ENCODE data around the gene HBP1.
A peak's percentile ranks its signal among the peaks of the same experiment; 100 is the strongest.
"Not testable (repeated sequence)": the region's sequence is repeated elsewhere in the genome, so short reads cannot be mapped to it uniquely, and the experiment has no call there.

Gene HBP1, protein sequence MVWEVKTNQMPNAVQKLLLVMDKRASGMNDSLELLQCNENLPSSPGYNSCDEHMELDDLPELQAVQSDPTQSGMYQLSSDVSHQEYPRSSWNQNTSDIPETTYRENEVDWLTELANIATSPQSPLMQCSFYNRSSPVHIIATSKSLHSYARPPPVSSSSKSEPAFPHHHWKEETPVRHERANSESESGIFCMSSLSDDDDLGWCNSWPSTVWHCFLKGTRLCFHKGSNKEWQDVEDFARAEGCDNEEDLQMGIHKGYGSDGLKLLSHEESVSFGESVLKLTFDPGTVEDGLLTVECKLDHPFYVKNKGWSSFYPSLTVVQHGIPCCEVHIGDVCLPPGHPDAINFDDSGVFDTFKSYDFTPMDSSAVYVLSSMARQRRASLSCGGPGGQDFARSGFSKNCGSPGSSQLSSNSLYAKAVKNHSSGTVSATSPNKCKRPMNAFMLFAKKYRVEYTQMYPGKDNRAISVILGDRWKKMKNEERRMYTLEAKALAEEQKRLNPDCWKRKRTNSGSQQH

DNA sequence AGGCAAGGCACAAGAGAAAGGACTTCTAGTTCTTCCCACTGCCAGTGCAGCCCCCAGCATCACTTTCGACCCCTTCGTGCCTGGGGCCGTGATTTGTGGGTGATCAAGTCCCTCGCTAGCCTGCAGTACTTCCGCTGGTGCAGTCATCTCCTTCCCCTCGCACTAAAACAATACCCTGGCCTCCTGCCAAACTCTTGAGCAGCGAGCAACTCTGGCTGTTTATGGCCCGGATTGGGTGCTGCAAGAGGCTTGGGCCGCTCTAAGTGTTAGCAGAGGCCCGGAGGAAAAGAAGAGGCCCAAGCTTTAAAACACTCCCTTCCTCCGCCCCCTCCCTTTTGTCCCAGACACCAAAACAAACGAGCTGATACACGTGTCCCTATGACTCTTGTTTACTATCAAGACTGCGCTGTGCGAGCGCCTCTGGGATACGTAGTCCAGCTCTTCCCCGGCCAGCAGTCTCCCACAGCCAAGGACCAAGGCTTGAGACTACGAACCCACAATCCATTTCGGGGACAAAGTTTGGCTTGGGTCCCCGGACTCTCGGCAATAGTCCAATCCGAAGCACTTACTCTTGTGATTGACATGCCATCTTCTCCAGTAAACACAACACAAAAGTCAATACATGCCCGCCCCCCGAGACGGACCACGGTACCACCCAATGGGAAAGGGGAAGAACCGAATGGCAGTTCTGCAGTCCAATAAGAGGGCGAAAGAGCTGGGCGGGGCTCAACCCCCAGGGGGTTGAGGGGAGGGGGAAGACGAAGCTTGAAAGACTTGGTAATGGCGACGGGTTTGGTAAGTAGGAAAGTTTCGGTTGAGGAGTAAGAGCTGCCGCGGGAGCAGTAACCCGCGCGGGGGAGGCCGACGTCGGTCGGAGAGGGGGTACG lies at the start of gene HBP1:
HBP1 (plus strand) TSS at position 771 of the 887 bp plus-strand sequence. CDS start 10,891 bp downstream, outside the sequence.
- peak; percentile 81 for DNase-seq

GRCh38 chr7:107119376-107120105 lies 49.3 kb upstream of the HBP1 start:
- DNase-seq: no peak

- DNase-seq: no peak
Observed at GRCh38 chr7:107122486-107122911, 46.3 kb upstream of the HBP1 start.

DNA sequence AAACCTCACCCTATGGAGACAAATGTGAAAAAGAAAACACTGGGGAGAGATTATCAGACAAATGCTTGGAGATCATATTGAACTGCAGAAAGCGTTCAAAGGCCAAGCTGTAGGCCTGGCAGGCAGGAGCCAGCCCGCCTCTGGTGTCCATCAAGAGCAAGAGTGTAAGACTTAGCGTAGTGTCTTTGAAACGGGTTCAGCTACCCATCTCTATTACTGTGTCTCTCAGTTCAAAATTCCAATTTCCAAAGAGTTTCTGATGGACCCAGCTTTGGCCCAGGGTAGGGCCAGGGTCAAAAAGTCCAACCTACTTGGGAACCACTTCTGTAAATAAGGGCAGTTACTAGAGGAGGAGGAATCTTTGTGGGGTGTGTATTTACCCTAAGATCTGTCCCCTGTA lies 45.4 kb upstream of the HBP1 start:
- DNase-seq: no peak

DNA sequence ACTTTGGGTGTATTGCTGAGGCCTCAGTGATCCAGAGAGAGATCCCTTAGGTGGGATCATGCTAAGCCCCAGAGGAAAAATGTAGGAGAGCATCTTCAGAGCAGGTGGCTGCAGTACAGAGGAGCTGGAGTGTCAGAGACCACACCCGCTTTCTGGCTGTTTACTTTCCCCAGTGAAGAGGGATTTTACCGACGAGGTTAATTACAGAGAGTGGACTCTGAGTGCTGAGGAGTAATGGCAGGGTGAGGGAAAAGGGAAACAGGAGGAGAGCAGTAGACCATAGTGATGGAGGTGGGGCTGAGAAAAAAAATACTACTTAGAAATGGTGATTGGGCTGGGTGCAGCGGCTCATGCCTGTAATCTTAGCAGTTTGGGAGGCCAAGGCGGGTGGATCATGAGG lies 43.3 kb upstream of the HBP1 start:
- no peak for DNase-seq

DNA sequence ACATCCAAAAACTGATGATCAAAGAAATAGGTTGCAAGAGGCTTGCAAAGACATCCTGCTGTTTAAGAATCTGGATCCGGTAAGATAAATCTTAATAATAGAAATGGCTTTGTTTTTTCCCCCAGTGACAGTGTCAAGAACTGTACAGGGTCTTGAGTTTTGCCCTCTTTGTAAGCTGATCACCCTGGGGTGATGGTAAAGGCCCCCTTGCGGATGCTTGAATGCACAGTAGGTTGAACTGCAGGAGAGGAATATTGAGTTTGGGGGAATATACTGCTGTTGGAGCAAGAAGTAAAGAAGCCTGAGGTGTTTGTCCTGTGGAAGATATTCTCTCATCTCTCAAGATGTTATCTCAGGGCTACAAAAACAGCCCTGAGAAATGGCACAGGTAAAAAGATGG lies 40.6 kb upstream of the HBP1 start:
- DNase-seq: no peak

- DNase-seq: no peak
Observed at GRCh38 chr7:107128748-107129147, 40.1 kb upstream of the HBP1 start.

- no peak for DNase-seq
Observed at GRCh38 chr7:107130487-107131220, 38.1 kb upstream of the HBP1 start.

DNA sequence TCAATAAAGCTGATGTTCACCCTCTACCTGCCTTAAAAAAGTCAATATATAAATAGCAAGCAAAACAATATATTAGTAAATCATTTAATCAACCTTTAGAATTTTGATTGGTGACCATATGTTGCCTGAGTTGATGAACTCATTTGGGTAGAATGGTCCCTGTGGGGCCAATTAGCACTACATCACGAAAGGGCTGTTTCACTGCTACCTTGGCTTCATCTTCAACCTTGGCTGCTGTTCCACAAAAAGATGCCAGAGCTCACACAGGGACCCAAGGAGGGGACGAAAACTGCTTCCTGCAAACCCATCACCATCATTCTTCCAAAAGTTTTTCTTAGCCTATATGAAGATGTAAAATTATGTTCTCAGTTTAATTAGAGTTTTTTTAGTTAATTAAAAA lies 35.4 kb upstream of the HBP1 start:
- no peak for DNase-seq

GRCh38 chr7:107138696-107139420 lies 29.9 kb upstream of the HBP1 start:
- no peak for DNase-seq

- DNase-seq: not testable (repeated sequence)
Observed at GRCh38 chr7:107143875-107144274, 24.9 kb upstream of the HBP1 start.

DNA sequence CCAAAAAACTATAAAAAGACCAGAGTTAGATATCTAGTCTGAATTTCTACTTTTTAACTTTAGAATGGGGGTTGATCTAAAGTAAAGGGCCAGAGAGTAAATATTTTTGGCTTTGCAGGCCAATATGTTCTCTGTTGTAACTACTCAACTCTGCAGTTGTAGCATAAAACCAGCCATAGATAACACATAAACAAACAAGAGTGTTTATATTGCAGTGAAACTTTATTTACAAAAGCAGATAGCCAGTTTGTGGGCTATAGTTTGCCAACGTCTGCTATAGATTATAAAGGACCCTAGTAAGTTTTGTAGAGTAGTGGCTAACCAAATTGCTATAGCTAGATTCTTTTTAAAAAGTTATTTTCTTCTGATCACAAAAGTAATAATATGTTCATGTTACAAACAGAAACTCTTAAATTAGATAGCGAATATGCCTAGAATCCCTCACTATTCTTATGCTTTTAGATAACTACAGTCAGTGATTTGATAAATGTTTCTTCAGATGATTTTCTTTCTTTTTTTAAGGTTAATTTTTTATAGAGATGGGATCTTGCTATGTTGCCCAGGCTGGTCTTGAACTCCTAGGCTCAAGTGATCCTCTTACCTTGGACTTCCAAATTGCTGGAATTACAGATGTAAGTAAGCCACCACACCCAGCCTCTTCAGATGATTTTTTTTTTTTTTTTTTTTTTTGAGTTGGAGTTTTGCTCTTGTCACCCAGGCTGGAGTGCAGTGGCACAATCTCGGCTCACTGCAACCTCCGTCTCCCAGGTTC lies 23.6 kb upstream of the HBP1 start:
- no peak for DNase-seq

DNA sequence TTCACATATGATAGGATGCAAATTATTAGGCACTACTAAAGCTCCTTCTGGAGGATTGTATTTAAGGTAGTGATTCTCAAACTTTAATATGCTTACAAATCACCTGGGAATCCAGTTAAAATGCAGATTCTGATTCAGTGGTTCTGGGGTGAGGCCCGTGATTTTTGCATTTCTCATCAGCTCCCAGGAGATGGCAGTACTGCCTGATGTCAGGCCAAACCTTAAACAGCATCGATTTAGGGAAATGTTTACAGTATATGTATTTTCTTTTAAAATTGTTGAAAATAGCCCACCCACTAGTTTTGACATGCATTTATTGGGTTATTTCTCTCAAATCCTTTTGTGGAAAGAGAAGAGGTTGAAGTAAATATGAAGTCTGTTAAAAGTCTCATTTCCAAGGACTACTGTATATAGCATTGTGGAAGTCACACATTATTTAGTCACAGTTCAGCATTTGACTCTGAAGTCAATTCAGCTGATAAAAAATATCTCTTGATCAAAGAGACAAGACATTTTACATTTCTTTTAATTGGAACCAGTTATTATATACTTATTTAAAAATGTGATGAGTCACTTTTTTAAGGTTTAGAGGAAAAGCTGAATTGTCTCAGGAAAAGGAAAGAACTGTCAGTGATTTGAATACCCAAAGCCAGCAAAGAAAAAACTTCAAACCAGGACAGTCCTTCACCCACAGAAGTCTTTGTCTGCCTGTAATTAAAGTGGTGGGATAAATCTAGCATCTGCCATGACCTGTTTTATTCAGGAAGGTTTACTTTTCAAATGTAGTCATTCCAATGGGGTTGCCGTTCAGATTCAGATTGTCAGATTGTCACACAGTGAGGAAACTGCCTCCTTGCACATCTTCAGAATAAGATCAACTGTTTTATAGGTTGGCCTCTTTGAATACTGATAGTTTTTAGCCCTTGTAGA lies 21.1 kb upstream of the HBP1 start:
- DNase-seq: no peak

DNA sequence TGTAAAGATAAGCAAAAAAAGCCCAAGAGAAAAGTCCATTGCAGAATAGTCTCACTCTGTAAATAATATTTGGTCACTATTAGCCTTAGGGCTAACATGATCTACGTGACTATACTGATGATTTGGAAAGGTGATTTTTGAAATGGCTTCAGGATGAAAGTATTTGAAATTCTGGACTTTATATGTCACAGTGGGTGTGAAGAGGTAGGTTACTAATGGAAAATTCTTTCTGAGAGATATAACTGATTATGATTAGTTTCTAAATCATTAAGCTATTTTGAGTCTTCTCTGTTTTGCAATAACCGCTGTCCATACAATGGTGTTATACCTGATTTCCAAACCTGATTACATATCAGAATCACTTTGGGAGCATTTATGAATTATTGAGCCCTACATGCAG lies 20.1 kb upstream of the HBP1 start:
- no peak for DNase-seq

- no peak for DNase-seq
Observed at GRCh38 chr7:107149863-107150262, 18.9 kb upstream of the HBP1 start.

GRCh38 chr7:107150375-107151073 lies 18.3 kb upstream of the HBP1 start:
- no peak for DNase-seq

- no peak for DNase-seq
Observed at GRCh38 chr7:107151538-107151937, 17.3 kb upstream of the HBP1 start.

DNA sequence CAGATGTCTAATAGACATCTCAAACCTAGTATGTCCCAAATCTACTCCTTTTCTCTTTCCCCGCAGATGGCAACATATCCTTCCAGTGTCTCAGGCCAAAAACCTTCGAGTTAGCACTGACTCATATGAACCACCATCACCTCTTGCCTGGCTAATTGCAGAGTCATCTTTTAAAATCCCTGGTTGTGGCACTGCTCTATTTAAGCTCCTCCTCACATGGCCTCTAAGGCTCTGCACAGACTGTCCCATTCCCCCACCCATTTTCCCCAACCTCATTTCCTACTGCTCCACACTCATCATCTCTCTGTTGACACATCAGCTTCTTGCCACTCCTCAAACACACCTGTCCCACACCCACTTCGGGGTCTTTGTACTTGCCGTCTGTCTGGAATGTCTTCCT lies 16.8 kb upstream of the HBP1 start:
- DNase-seq: no peak

GRCh38 chr7:107154826-107155225 lies 14.0 kb upstream of the HBP1 start:
- DNase-seq: no peak
